Endothelial cell of umbilical vein (primary cell): ENCODE data around the gene FSTL4. TPM values are rescaled to one million over a fixed set of nuclear protein-coding genes. Genes with fewer than 3 reads are reported as not detected.
"Not testable (repeated sequence)": the region's sequence is repeated elsewhere in the genome, so short reads cannot be mapped to it uniquely, and the experiment has no call there.

Experiments
- BruUV-seq: library from RNA; stranded (reverse); fragments of 400-500 nt; replicated peaks from 2 replicates; lab custom pipeline; 2021; lab: Mats Ljungman, UMichigan
- CTCF ChIA-PET: fragments of 300-600, 350-600 bp; sonication (Branson Sonifier 250); formaldehyde crosslinking; loops from one replicate; lab custom pipeline; 2021; ENCODE audit warnings: antibody characterized with exemption, inconsistent platforms; lab: Charles Lee
- POLR2A ChIA-PET: fragments of 300-600, 350-600 bp; sonication (Branson Sonifier 250); formaldehyde crosslinking; loops from one replicate; lab custom pipeline; 2021; ENCODE audit warnings: antibody characterized with exemption, inconsistent platforms; lab: Charles Lee
- DNase-seq: peaks from one replicate; pipeline ENCODE4 v3.0.0-alpha.2; 2011; ENCODE audit warnings: low read depth, low spot score
- FAIRE-seq: peaks from 2 replicates; lab custom pipeline; 2011; peaks lifted over from hg19 to GRCh38; lab: Jason Lieb, UNC
- H2AFZ ChIP-seq: 2 replicates; pipeline ENCODE4 v1.6.0; 2012; ENCODE audit warnings: low read depth, low read length, control low read depth, inconsistent platforms
- H3K27ac ChIP-seq: 2 replicates; pipeline ENCODE4 v1.5.1; 2011; ENCODE audit warnings: low read depth, mild to moderate bottlenecking, control low read depth, low read length, moderate library complexity; ENCODE audit not compliant: insufficient read depth
- H3K27me3 ChIP-seq, 2 experiments: 2 replicates each; pipeline versions ENCODE4 v1.6.0 to v1.6.1; 2011; ENCODE audit warnings: low read length in 2 of 2, mixed read lengths in 1 of 2; ENCODE audit not compliant: control insufficient read depth in 2 of 2, insufficient read depth in 2 of 2
- H3K36me3 ChIP-seq, 2 experiments: 2 replicates in 1 of 2; 3 replicates in 1 of 2; pipeline ENCODE4 v1.5.1; 2011; ENCODE audit warnings: low read length in 2 of 2, mild to moderate bottlenecking in 1 of 2, moderate library complexity in 1 of 2; ENCODE audit not compliant: control insufficient read depth in 2 of 2, insufficient read depth in 2 of 2; ENCODE audit errors: extremely low read depth in 1 of 2
- H3K4me1 ChIP-seq: 3 replicates; pipeline ENCODE4 v1.5.1; 2011; ENCODE audit warnings: mild to moderate bottlenecking, low read length; ENCODE audit not compliant: control insufficient read depth, insufficient read depth; ENCODE audit errors: extremely low read depth
- H3K4me2 ChIP-seq: 2 replicates; pipeline ENCODE4 v1.6.1; 2011; ENCODE audit warnings: low read length, control low read depth, mixed read lengths; ENCODE audit not compliant: insufficient read depth
- H3K4me3 ChIP-seq, 3 experiments: fragments of 200-600 bp in 1 of 3; sonication (generic), shearing (Covaris generic) in 1 of 3; replicated peaks in 1 of 3; 2 replicates each; pipeline ENCODE4 v1.5.1; 2011 to 2016; ENCODE audit warnings: control low read depth in 3 of 3, low read length in 3 of 3, mild to moderate bottlenecking in 2 of 3, inconsistent platforms in 1 of 3, low read depth in 1 of 3, moderate library complexity in 1 of 3; ENCODE audit not compliant: insufficient read depth in 1 of 3
- H3K79me2 ChIP-seq: 2 replicates; pipeline ENCODE4 v1.6.0; 2012; ENCODE audit warnings: low read length, inconsistent platforms; ENCODE audit not compliant: control insufficient read depth, insufficient read depth
- H3K9ac ChIP-seq: replicated peaks from 2 replicates; pipeline ENCODE3; 2011; ENCODE audit warnings: low read length, control low read depth; ENCODE audit not compliant: insufficient read depth; ENCODE audit errors: extremely low read depth
- H3K9me1 ChIP-seq: replicated peaks from 3 replicates; pipeline ENCODE4 v1.6.0; 2011; ENCODE audit warnings: mild to moderate bottlenecking, low read length; ENCODE audit not compliant: control insufficient read depth, insufficient read depth; ENCODE audit errors: extremely low read depth
- H3K9me3 ChIP-seq: replicated peaks from 2 replicates; pipeline ENCODE4 v1.5.1; 2012; ENCODE audit warnings: low read length, inconsistent platforms; ENCODE audit not compliant: control insufficient read depth, insufficient read depth
- H4K20me1 ChIP-seq: replicated peaks from 2 replicates; pipeline ENCODE3; 2011; ENCODE audit warnings: mild to moderate bottlenecking, low read length; ENCODE audit not compliant: control insufficient read depth, insufficient read depth; ENCODE audit errors: extremely low read depth
- CTCF ChIP-seq, 2 donors: IDR thresholded peaks; 1 replicate in 1 of 2; 2 replicates in 1 of 2; pipeline ENCODE4 v1.5.1; 2011; ENCODE audit warnings: low read length in 2 of 2, mild to moderate bottlenecking in 2 of 2, moderate library complexity in 2 of 2, control low read depth in 1 of 2, inconsistent platforms in 1 of 2, low read depth in 1 of 2; ENCODE audit not compliant: insufficient read depth in 1 of 2; ENCODE audit errors: extremely low read depth in 1 of 2
- EZH2 ChIP-seq: IDR thresholded peaks from 2 replicates; pipeline ENCODE4 v1.6.1; 2012; ENCODE audit warnings: borderline replicate concordance, low read depth, mild to moderate bottlenecking, moderate library complexity, low read length, inconsistent platforms; ENCODE audit not compliant: severe bottlenecking
- FOS ChIP-seq: IDR thresholded peaks from 2 replicates; pipeline ENCODE4 v1.6.1; 2011; ENCODE audit warnings: mild to moderate bottlenecking, low read length, moderate library complexity, borderline replicate concordance; ENCODE audit not compliant: insufficient read depth
- GATA2 ChIP-seq: IDR thresholded peaks from 2 replicates; pipeline ENCODE4 v1.7.0; 2011; ENCODE audit warnings: low read depth, mild to moderate bottlenecking, moderate library complexity, mixed read lengths, low read length; ENCODE audit not compliant: insufficient read length, insufficient read depth
- JUN ChIP-seq: IDR thresholded peaks from 2 replicates; pipeline ENCODE4 v1.6.1; 2011; ENCODE audit warnings: borderline replicate concordance, low read depth; ENCODE audit not compliant: insufficient read length, insufficient read depth
- MYC ChIP-seq: IDR thresholded peaks from one replicate; pipeline ENCODE4 v1.6.1; 2011; ENCODE audit warnings: mild to moderate bottlenecking, low read depth, low read length
- POLR2A ChIP-seq: IDR thresholded peaks from 2 replicates; pipeline ENCODE4 v1.6.1; 2012; ENCODE audit warnings: low read depth, mild to moderate bottlenecking, control low read depth, low read length
- POLR2AphosphoS5 ChIP-seq: IDR thresholded peaks from 2 replicates; pipeline ENCODE4 v1.6.1; 2012; ENCODE audit warnings: low read depth, mild to moderate bottlenecking, control low read depth, low read length, moderate library complexity; ENCODE audit not compliant: insufficient read depth
- dilution Hi-C: fragments of 300-500 bp; cut with MboI; formaldehyde crosslinking; loops from one replicate; pipeline ENCODE4 v1.15.0; 2019; ENCODE audit warnings: low sequenced_read_pairs; ENCODE audit not compliant: extremely low pct_ligation_motif_present
- intact Hi-C: fragments of 100-400 bp; cut with micrococcal nuclease; formaldehyde crosslinking; loops from one replicate; pipeline ENCODE4 v1.10.0; 2022
- polyA plus RNA-seq, 4 experiments: library from polyadenylated mRNA; depleted of rRNA in 3 of 4; stranded (reverse) in 3 of 4; unstranded in 1 of 4; fragments of >200 nt; gene quantifications; 2 replicates each; pipeline versions ENCODE4 v1.2.1 to v1.2.3, GENCODE V29; 2011 to 2012; ENCODE audit warnings: missing spikeins in 1 of 4
- total RNA-seq: library from RNA; stranded (reverse); gene quantifications from 2 replicates; pipeline ENCODE4 v1.2.3, GENCODE V29; 2021
- TF ChIP-seq, protein P1 (sequence below): IDR thresholded peaks from 2 replicates; pipeline ENCODE4 v1.6.1; 2011; ENCODE audit not compliant: insufficient read depth, insufficient read length

The FSTL4 gene
- total and polyA plus RNA-seq, 2 donors (not counting 3 experiments of a cell fraction or from before 2014, with no cell fraction given) = 0.18 TPM; not detected in 1

DNA sequence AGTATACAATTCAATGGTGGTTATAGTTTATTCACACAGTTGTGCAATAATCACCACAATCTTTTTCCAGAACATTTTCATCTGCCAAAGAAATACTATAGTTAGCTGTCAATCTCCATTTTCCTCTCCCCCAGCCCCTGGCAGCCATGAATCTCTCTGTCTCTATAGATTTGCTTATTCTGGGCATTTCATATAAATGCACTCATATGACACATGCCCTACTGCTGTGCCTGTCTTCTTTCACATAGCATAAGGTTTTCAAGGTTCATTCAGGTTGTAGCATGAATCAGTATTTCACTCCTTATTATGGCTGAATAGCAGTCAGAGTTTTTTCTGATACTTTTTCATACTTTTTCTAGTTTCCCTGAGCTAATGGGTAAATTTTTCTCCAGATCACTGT, 432.9 kb downstream of the FSTL4 start:
- no TSS peak for BruUV-seq

DNA sequence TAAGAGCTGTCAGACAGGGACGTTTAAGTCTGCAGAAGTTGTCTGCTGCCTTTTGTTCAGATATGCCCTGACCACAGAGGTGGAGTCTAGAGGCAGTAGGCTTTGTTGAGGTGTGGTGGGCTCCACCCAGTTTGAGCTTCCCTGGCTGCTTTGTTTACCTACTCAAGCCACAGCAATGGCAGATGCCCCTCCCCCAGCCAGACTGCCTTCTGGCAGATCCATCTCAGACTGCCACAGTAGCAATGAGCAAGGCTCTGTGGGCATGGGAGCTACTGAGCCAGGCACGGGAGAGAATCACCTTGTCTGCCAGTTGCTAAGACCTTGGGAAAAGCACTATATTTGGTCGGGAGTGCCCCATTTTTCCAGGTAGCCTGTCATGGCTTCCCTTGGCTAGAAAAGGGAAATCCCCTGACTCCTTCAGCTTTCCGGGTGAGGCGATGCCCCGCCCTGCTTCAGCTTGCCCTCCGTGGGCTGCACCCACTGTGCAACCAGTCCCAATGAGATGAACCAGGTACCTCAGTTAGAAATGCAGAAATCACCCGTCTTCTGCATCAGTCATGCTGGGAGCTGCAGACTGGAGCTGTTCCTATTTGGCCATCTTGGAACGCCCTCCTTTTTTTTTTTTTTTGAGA, 441.5 kb downstream of the FSTL4 start:
- intact Hi-C loops, H3K9me3 ChIP-seq, H3K4me3 ChIP-seq, H3K9me1 ChIP-seq, CTCF ChIA-PET, H3K27ac ChIP-seq, H3K79me2 ChIP-seq, H3K9ac ChIP-seq, H4K20me1 ChIP-seq, FAIRE-seq, POLR2A ChIA-PET, H3K36me3 ChIP-seq, BruUV-seq, H3K4me2 ChIP-seq, H2AFZ ChIP-seq, DNase-seq, H3K4me1 ChIP-seq, dilution Hi-C loops, H3K27me3 ChIP-seq: not testable (repeated sequence)

More for the DNA sequence above, 432.9 kb downstream of the FSTL4 start:
- Histone ChIP-seq H3K79me2 (no peaks in the 10 kb centered on the region), H4K20me1 (no peaks in the 10 kb centered on the region), H3K4me3 (no peak overlapping the region), H3K27me3 (no peaks in the 10 kb centered on the region), H2AFZ (no peak overlapping the region), H3K4me2 (no peak overlapping the region), H3K9me1 (no peaks in the 10 kb centered on the region), H3K4me1 (no peaks in the 10 kb centered on the region), H3K36me3 (no peaks in the 10 kb centered on the region), H3K9me3 (no peaks in the 10 kb centered on the region), H3K27ac (no peak overlapping the region), H3K9ac (no peak overlapping the region)
- intact Hi-C loops (no loop called here), dilution Hi-C loops (no loop called here)
- no peak for DNase-seq
- CTCF ChIA-PET = interaction anchor here (1.5 kb wide), 1 partner anchor 69 kb away, joined by 4 read pairs; no protein-coding TSS in a partner anchor
- POLR2A ChIA-PET = no interaction called here
- TF ChIP-seq POLR2A = no peak
- no peak for TF ChIP-seq FOS
- TF ChIP-seq, protein P1, sequence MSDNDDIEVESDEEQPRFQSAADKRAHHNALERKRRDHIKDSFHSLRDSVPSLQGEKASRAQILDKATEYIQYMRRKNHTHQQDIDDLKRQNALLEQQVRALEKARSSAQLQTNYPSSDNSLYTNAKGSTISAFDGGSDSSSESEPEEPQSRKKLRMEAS = no peak
- no peak for TF ChIP-seq GATA2
- no peak for TF ChIP-seq JUN
- no peak for TF ChIP-seq EZH2
- no peak for TF ChIP-seq MYC
- no peak for TF ChIP-seq CTCF (IDR thresholded peaks at IDR 0.05; ENCODE audit: extremely low read depth in 1 of 2, insufficient read depth in 1 of 2, low read depth in 1 of 2, low read length in 2 of 2)
- no peak for TF ChIP-seq POLR2AphosphoS5
- FAIRE-seq = no peak
